GM06990 (cell line): Measurements from ENCODE around the gene CCDC33.
A peak's percentile ranks its signal among the peaks of the same experiment; 100 is the strongest.

Source experiments
- DNase-seq: peaks from one replicate; pipeline ENCODE4 v3.0.0-alpha.2; 2011; ENCODE audit not compliant: insufficient read length; ENCODE audit errors: extremely low read depth
- H3K27me3 ChIP-seq: replicated peaks from 2 replicates; pipeline ENCODE4 v1.6.0; 2011; ENCODE audit warnings: low read length; ENCODE audit not compliant: control insufficient read depth, insufficient read depth
- H3K36me3 ChIP-seq: 2 replicates; pipeline ENCODE4 v1.5.1; 2011; ENCODE audit warnings: low read length; ENCODE audit not compliant: control insufficient read depth, insufficient read depth
- H3K4me3 ChIP-seq: replicated peaks from 2 replicates; pipeline ENCODE4 v1.5.1; 2011; ENCODE audit warnings: low read depth, mild to moderate bottlenecking, control low read depth, low read length
- CTCF ChIP-seq: IDR thresholded peaks from 2 replicates; pipeline ENCODE4 v1.5.1; 2011; ENCODE audit warnings: low read length, control low read depth, mild to moderate bottlenecking, inconsistent platforms; ENCODE audit not compliant: insufficient read depth, poor library complexity, severe bottlenecking

Gene CCDC33

GRCh38 chr15:74304431-74304830, 68.3 kb downstream of the CCDC33 start:
- Histone ChIP-seq H3K27me3 (no peaks in the 10 kb centered on the region; the same call in none of the 2 replicates), H3K4me3 (no peak overlapping the region), H3K36me3 (no peaks in the 10 kb centered on the region)
- no peak for TF ChIP-seq CTCF
- no peak for DNase-seq

GRCh38 chr15:74305687-74306086, 69.6 kb downstream of the CCDC33 start:
- Histone ChIP-seq H3K4me3 (no peak overlapping the region), H3K27me3 (no peaks in the 10 kb centered on the region; the same call in 1 of the 2 replicates), H3K36me3 (no peaks in the 10 kb centered on the region)
- TF ChIP-seq CTCF = no peak
- DNase-seq = no peak

GRCh38 chr15:74306781-74307217, 70.7 kb downstream of the CCDC33 start:
- no peak for DNase-seq
- no peak overlapping the region for H3K4me3 ChIP-seq
- no peak for TF ChIP-seq CTCF
- no peaks in the 10 kb centered on the region for H3K36me3 ChIP-seq
- no peaks in the 10 kb centered on the region; the same call in 1 of the 2 replicates for H3K27me3 ChIP-seq

GRCh38 chr15:74307827-74308811, 72.0 kb downstream of the CCDC33 start:
- Histone ChIP-seq H3K27me3 (no peaks in the 10 kb centered on the region; the same call in 1 of the 2 replicates), H3K4me3 (no peak overlapping the region), H3K36me3 (no peaks in the 10 kb centered on the region)
- peak; percentile 85 for TF ChIP-seq CTCF
- no peak for DNase-seq

- H3K27me3 ChIP-seq = no peaks in the 10 kb centered on the region; the same call in 1 of the 2 replicates
- H3K4me3 ChIP-seq = no peak overlapping the region
- H3K36me3 ChIP-seq = no peaks in the 10 kb centered on the region
- peak; percentile 75 for TF ChIP-seq CTCF
- no peak for DNase-seq
Observed at GRCh38 chr15:74311734-74312444, 75.8 kb downstream of the CCDC33 start.
